Ovary (tissue), 3 donors: ENCODE data around the gene BTBD9.

Source experiments
- CTCF ChIP-seq, 3 donors: fragments of 450-650 bp in 2 of 3; fragments of 200-600 bp in 1 of 3; IDR thresholded peaks; one replicate each; pipeline versions ENCODE4 v1.5.1 to v1.8.0; 2016 to 2022; ENCODE audit warnings: antibody characterized with exemption in 3 of 3, mild to moderate bottlenecking in 1 of 3
- POLR2A ChIP-seq: fragments of 450-650 bp; IDR thresholded peaks from one replicate; pipeline ENCODE4 v1.6.1; 2017; ENCODE audit warnings: antibody characterized with exemption, mild to moderate bottlenecking, moderate library complexity
- donor health status: DM: no; HTN: no; CAD: no.

- TF ChIP-seq CTCF (IDR thresholded peaks at IDR 0.05) = no peak
- no peak for TF ChIP-seq POLR2A
Measured at GRCh38 chr6:38282911-38283310, 356.8 kb downstream of the BTBD9 start.
